Measurements from ENCODE around the gene ARHGAP40. TPM values are rescaled to one million over a fixed set of nuclear protein-coding genes. Genes with fewer than 3 reads are reported as not detected.

The ARHGAP40 gene
- total RNA-seq, 1 experiment from 2014 or later: 0.18 TPM

DNA sequence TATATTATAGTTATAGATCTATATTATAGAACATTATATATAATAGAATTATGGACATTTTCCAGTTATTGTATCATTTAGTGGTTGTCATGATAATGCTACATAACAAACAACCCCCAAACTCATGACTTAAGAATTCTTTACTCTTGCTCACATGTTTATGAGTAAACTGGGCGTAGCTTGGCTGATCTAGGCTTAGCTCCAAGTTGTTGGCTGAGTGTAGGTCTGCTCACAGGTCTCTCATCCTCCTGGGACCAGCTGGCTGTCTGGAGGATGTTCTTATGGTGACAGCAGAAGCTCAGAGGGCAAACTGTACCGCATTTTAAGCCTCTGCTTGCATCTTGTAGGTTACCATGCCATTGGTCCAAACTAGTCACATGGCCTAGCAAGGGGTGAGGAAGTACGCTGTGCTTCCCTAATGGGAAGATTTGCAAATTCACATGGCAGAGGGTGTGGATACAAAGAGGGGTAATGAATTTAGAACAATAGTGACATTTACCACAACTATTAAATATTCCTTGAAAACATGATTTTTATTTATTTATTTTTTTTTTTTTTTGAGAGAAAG lies 34.2 kb downstream of the ARHGAP40 start:
- Histone ChIP-seq H3K4me1 (ENCODE audit: control insufficient read depth, insufficient read depth, low read length) (no peaks in the 10 kb centered on the region), H3K27me3 (ENCODE audit: control insufficient read depth, insufficient read depth, low read length) (0 out of 2 replicates have a peak, but pooled peaks cover 3% of the 10 kb centered on the region), H3K9me3 (ENCODE audit: control insufficient read depth, insufficient read depth, low read depth, low read length) (no peaks in the 10 kb centered on the region), H3K36me3 (ENCODE audit: control insufficient read depth, insufficient read depth, low read length) (no peaks in the 10 kb centered on the region), H3K27ac (ENCODE audit: low read length) (no peak overlapping the region), H3K4me3 (ENCODE audit: low read depth in 2 of 2, low read length in 2 of 2) (no peak overlapping the region)
- no peak for TF ChIP-seq SIN3A (IDR thresholded peaks at IDR 0.05; ENCODE audit: borderline replicate concordance, insufficient read depth, low read depth, low read length)
- no peak for TF ChIP-seq POLR2AphosphoS5 (IDR thresholded peaks at IDR 0.05; ENCODE audit: low read depth, low read length)
- TF ChIP-seq, protein P1, sequence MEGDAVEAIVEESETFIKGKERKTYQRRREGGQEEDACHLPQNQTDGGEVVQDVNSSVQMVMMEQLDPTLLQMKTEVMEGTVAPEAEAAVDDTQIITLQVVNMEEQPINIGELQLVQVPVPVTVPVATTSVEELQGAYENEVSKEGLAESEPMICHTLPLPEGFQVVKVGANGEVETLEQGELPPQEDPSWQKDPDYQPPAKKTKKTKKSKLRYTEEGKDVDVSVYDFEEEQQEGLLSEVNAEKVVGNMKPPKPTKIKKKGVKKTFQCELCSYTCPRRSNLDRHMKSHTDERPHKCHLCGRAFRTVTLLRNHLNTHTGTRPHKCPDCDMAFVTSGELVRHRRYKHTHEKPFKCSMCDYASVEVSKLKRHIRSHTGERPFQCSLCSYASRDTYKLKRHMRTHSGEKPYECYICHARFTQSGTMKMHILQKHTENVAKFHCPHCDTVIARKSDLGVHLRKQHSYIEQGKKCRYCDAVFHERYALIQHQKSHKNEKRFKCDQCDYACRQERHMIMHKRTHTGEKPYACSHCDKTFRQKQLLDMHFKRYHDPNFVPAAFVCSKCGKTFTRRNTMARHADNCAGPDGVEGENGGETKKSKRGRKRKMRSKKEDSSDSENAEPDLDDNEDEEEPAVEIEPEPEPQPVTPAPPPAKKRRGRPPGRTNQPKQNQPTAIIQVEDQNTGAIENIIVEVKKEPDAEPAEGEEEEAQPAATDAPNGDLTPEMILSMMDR (IDR thresholded peaks at IDR 0.05): no peak
- no peak for TF ChIP-seq TCF7L2 (IDR thresholded peaks at IDR 0.05; ENCODE audit: low read depth, low read length)
- TF ChIP-seq, protein P2, sequence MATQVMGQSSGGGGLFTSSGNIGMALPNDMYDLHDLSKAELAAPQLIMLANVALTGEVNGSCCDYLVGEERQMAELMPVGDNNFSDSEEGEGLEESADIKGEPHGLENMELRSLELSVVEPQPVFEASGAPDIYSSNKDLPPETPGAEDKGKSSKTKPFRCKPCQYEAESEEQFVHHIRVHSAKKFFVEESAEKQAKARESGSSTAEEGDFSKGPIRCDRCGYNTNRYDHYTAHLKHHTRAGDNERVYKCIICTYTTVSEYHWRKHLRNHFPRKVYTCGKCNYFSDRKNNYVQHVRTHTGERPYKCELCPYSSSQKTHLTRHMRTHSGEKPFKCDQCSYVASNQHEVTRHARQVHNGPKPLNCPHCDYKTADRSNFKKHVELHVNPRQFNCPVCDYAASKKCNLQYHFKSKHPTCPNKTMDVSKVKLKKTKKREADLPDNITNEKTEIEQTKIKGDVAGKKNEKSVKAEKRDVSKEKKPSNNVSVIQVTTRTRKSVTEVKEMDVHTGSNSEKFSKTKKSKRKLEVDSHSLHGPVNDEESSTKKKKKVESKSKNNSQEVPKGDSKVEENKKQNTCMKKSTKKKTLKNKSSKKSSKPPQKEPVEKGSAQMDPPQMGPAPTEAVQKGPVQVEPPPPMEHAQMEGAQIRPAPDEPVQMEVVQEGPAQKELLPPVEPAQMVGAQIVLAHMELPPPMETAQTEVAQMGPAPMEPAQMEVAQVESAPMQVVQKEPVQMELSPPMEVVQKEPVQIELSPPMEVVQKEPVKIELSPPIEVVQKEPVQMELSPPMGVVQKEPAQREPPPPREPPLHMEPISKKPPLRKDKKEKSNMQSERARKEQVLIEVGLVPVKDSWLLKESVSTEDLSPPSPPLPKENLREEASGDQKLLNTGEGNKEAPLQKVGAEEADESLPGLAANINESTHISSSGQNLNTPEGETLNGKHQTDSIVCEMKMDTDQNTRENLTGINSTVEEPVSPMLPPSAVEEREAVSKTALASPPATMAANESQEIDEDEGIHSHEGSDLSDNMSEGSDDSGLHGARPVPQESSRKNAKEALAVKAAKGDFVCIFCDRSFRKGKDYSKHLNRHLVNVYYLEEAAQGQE (IDR thresholded peaks at IDR 0.05; ENCODE audit: insufficient read depth in 1 of 2, low read depth in 2 of 2, low read length in 1 of 2): no peak
- no TSS peak for BruUV-seq (replicated peaks)
- intact Hi-C loops (cut with micrococcal nuclease; ENCODE audit: unreplicated experiment): no loop called here
- ChIA-PET POLR2A (no interaction called here), CTCF (interaction anchor here (0.5 kb wide), 1 partner anchor 73 kb away, joined by 3 read pairs; no protein-coding TSS in a partner anchor)
- DNase-seq (ENCODE audit: low read depth, low spot score) (no peak), ATAC-seq (no peak)
- in situ Hi-C loops (cut with HindIII; ENCODE audit: low pct_unique_long_range_greater_than_20kb, low sequenced_read_pairs): no loop called here

DNA sequence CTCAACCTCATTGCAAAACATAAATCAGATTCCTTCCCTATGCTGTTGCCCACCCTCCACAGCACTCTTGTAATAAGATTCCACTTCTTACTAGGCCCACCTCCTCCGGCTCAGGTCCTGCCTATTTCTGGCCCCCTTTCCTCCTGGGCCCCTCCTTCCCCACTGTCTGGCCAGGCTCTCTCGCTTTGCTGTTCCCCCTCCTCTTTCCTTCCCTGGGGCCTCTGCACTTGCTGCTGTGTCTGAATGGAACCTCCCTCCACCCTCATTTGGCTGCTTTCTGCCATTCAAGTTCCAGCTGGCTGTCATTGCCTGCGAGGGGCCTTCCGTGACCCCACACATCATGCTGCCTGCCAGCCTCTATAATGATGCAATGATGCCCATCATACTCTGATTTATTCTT lies 38.9 kb downstream of the ARHGAP40 start:
- H3K4me3 ChIP-seq (ENCODE audit: low read depth in 2 of 2, low read length in 2 of 2): no peak overlapping the region
- in situ Hi-C loops (cut with HindIII; ENCODE audit: low pct_unique_long_range_greater_than_20kb, low sequenced_read_pairs) (no loop called here), intact Hi-C loops (cut with micrococcal nuclease; ENCODE audit: unreplicated experiment) (no loop called here)
- no TSS peak for BruUV-seq (replicated peaks)
- ATAC-seq (no peak), DNase-seq (ENCODE audit: low read depth, low spot score) (no peak)
- TF ChIP-seq TCF7L2 (IDR thresholded peaks at IDR 0.05; ENCODE audit: low read depth, low read length) (no peak), SIN3A (IDR thresholded peaks at IDR 0.05; ENCODE audit: borderline replicate concordance, insufficient read depth, low read depth, low read length) (no peak), POLR2AphosphoS5 (IDR thresholded peaks at IDR 0.05; ENCODE audit: low read depth, low read length) (no peak)
- TF ChIP-seq, protein P2 (IDR thresholded peaks at IDR 0.05; ENCODE audit: insufficient read depth in 1 of 2, low read depth in 2 of 2, low read length in 1 of 2): no peak
- TF ChIP-seq, protein P1 (IDR thresholded peaks at IDR 0.05): no peak
- no peaks in the 10 kb centered on the region for H3K9me3 ChIP-seq (ENCODE audit: control insufficient read depth, insufficient read depth, low read depth, low read length)
- no peaks in the 10 kb centered on the region for H3K36me3 ChIP-seq (ENCODE audit: control insufficient read depth, insufficient read depth, low read length)
- ChIA-PET POLR2A (no interaction called here), CTCF (no interaction called here)
- no peaks in the 10 kb centered on the region for H3K4me1 ChIP-seq (ENCODE audit: control insufficient read depth, insufficient read depth, low read length)
- 0 out of 2 replicates have a peak, but pooled peaks cover 6% of the 10 kb centered on the region for H3K27me3 ChIP-seq (ENCODE audit: control insufficient read depth, insufficient read depth, low read length)
- H3K27ac ChIP-seq (ENCODE audit: low read length): no peak overlapping the region
